CD8-positive, alpha-beta memory T cell (primary cell): ENCODE data around the gene HYOU1. TPM values are rescaled to one million over a fixed set of nuclear protein-coding genes. Genes with fewer than 3 reads are reported as not detected.
A peak's percentile ranks its signal among the peaks of the same experiment; 100 is the strongest.

ENCODE experiments used
- CTCF ChIA-PET: fragments of 350-600 bp; sonication (Branson Sonifier 250); formaldehyde crosslinking; loops from one replicate; lab custom pipeline; 2021; ENCODE audit warnings: antibody characterized with exemption; lab: Charles Lee
- POLR2A ChIA-PET: fragments of 350-600 bp; sonication (Branson Sonifier 250); formaldehyde crosslinking; loops from one replicate; lab custom pipeline; 2021; ENCODE audit warnings: antibody characterized with exemption; lab: Charles Lee
- DNase-seq, 5 donors: peaks; one replicate each; pipeline versions ENCODE4 v3.0.0 to v3.0.0-alpha.2; 2020 to 2022; ENCODE audit warnings: mixed read lengths in 1 of 5
- H3K27ac ChIP-seq: one replicate; pipeline ENCODE4 v1.7.0; 2013; ENCODE audit warnings: low read depth, mild to moderate bottlenecking, low read length, moderate library complexity
- H3K27me3 ChIP-seq: 2 replicates; pipeline ENCODE4 v1.7.0; 2013; ENCODE audit warnings: low read length, mild to moderate bottlenecking; ENCODE audit not compliant: insufficient read depth, poor library complexity, severe bottlenecking
- H3K36me3 ChIP-seq: 2 replicates; pipeline ENCODE4 v1.7.0; 2013; ENCODE audit warnings: mild to moderate bottlenecking, low read length, moderate library complexity; ENCODE audit not compliant: insufficient read depth
- H3K4me1 ChIP-seq: 2 replicates; pipeline ENCODE4 v1.7.0; 2013; ENCODE audit warnings: mild to moderate bottlenecking, low read length, moderate library complexity; ENCODE audit not compliant: insufficient read depth
- H3K4me3 ChIP-seq: 2 replicates; pipeline ENCODE4 v1.7.0; 2013; ENCODE audit warnings: mild to moderate bottlenecking, low read length
- H3K9me3 ChIP-seq: 2 replicates; pipeline ENCODE4 v1.7.0; 2013; ENCODE audit warnings: mild to moderate bottlenecking, low read length
- H3K27ac Mint-ChIP-seq, 8 donors: one replicate each; pipeline ENCODE4 v1.8.0; 2020 to 2021; ENCODE audit warnings: mixed read lengths in 8 of 8, mild to moderate bottlenecking in 6 of 8, inconsistent platforms in 3 of 8, moderate library complexity in 3 of 8
- H3K27me3 Mint-ChIP-seq, 2 donors: one replicate each; pipeline ENCODE4 v1.8.0; 2020 to 2021; ENCODE audit warnings: mixed read lengths in 2 of 2, mild to moderate bottlenecking in 1 of 2, moderate library complexity in 1 of 2
- H3K36me3 Mint-ChIP-seq, 3 donors: one replicate each; pipeline ENCODE4 v1.8.0; 2020 to 2021; ENCODE audit warnings: mixed read lengths in 3 of 3, inconsistent platforms in 1 of 3, mild to moderate bottlenecking in 1 of 3
- H3K4me1 Mint-ChIP-seq, 3 donors: one replicate each; pipeline ENCODE4 v1.8.0; 2020 to 2021; ENCODE audit warnings: mixed read lengths in 3 of 3, inconsistent platforms in 1 of 3, mild to moderate bottlenecking in 1 of 3
- H3K4me3 Mint-ChIP-seq, 7 donors: one replicate each; pipeline ENCODE4 v1.8.0; 2020 to 2021; ENCODE audit warnings: mixed read lengths in 7 of 7, mild to moderate bottlenecking in 6 of 7, moderate library complexity in 4 of 7, inconsistent platforms in 2 of 7
- H3K9me3 Mint-ChIP-seq, 5 donors: one replicate each; pipeline ENCODE4 v1.8.0; 2020 to 2022; ENCODE audit warnings: mixed read lengths in 5 of 5, mild to moderate bottlenecking in 3 of 5, moderate library complexity in 2 of 5, inconsistent platforms in 1 of 5
- polyA plus RNA-seq: library from polyadenylated mRNA; unstranded; fragments of 300-500 nt; fragmentation: Illumina TruSeq; gene quantifications from one replicate; pipeline ENCODE4 v1.2.3, GENCODE V29; 2021
- total RNA-seq, 2 experiments: library from RNA; stranded (reverse); gene quantifications; one replicate each; pipeline ENCODE4 v1.2.3, GENCODE V29; 2021

Gene HYOU1
- total and polyA plus RNA-seq, 3 experiments from 2014 or later: 33.4 to 181 (median 181) TPM

DNA sequence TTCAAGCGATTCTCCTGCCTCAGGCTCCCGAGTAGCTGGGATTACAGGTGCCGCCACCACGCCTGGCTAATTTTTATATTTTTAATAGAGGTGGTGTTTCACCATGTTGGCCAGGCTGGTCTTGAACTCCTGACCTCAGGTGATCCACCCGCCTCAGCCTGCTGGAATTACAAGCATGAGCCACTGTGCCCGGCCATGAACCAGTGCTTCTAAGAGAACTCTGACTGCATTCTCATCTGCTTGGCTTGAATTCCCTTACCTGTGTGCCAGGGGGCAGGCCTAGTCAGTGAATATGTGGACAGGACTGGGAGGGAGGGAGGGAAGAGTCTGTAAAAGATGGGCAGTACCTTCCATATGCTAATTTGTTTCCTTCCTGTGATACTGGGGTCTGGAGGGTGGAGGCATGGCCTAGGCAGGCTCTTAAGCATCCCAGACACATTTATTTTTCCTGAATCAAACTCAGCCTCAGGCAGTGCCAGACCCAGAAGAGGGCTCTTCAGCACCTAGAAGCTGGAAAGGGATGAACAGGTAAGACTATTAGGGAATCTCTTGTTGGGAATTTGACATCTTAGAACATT is 45.4 kb downstream of the HYOU1 start:
- Histone ChIP-seq H3K36me3 (peaks cover 62% of the 10 kb centered on the region), H3K27ac (no peak overlapping the region), H3K27me3 (no peaks in the 10 kb centered on the region), H3K4me1 (peaks cover 10% of the 10 kb centered on the region), H3K9me3 (no peaks in the 10 kb centered on the region), H3K4me3 (no peak overlapping the region)
- H3K4me1 Mint-ChIP-seq: peaks cover 7 to 26% (median 22%) of the 10 kb centered on the region in 3 donors
- no peaks in the 10 kb centered on the region for H3K27me3 Mint-ChIP-seq
- no peaks in the 10 kb centered on the region for H3K9me3 Mint-ChIP-seq
- ChIA-PET POLR2A (no interaction called here), CTCF (no interaction called here)
- peak overlapping the region in 4 of 8 donors; percentile 22 to 75 (median 56) for H3K27ac Mint-ChIP-seq
- H3K36me3 Mint-ChIP-seq: peaks cover 15 to 85% (median 22%) of the 10 kb centered on the region in 3 donors
- no peak for DNase-seq
- H3K4me3 Mint-ChIP-seq: no peak overlapping the region

- no peak for DNase-seq
- H3K4me1 ChIP-seq: no peaks in the 10 kb centered on the region
- Mint-ChIP-seq H3K27ac (peak overlapping the region in 1 of 8 donors; percentile 45), H3K9me3 (no peaks in the 10 kb centered on the region), H3K27me3 (no peaks in the 10 kb centered on the region), H3K36me3 (peaks cover 0 to 78% (median 23%) of the 10 kb centered on the region in 3 donors), H3K4me3 (no peak overlapping the region), H3K4me1 (peaks cover 0 to 9% (median 9%) of the 10 kb centered on the region in 3 donors)
- H3K36me3 ChIP-seq: peaks cover 29% of the 10 kb centered on the region
- H3K9me3 ChIP-seq: no peaks in the 10 kb centered on the region
- no peak overlapping the region for H3K27ac ChIP-seq
- H3K27me3 ChIP-seq: no peaks in the 10 kb centered on the region
- H3K4me3 ChIP-seq: no peak overlapping the region
- ChIA-PET CTCF (interaction anchor here (0.7 kb wide), 1 partner anchor 401 kb away, joined by 3 read pairs; no protein-coding TSS in a partner anchor), POLR2A (no interaction called here)
These were observed 50.3 kb downstream of the HYOU1 start for GRCh38 chr11:119006656-119007055.

GRCh38 chr11:119000906-119001305 is 56.1 kb downstream of the HYOU1 start:
- Mint-ChIP-seq H3K27me3 (peaks cover 0 to 3% of the 10 kb centered on the region in 2 donors), H3K4me1 (peaks cover 34 to 51% (median 37%) of the 10 kb centered on the region in 3 donors), H3K4me3 (peak overlapping the region in 2 of 7 donors; percentile 36 to 78), H3K36me3 (peaks cover 0 to 81% (median 14%) of the 10 kb centered on the region in 3 donors), H3K9me3 (no peaks in the 10 kb centered on the region), H3K27ac (peak overlapping the region in 3 of 8 donors; percentile 22 to 54 (median 42))
- peaks cover 20% of the 10 kb centered on the region for H3K4me1 ChIP-seq
- no peak overlapping the region for H3K27ac ChIP-seq
- ChIA-PET CTCF (no interaction called here), POLR2A (interaction anchor here (0.6 kb wide), 1 partner anchor 566 kb away, joined by 5 read pairs; no protein-coding TSS in a partner anchor)
- H3K36me3 ChIP-seq: peaks cover 19% of the 10 kb centered on the region
- H3K9me3 ChIP-seq: no peaks in the 10 kb centered on the region
- no peaks in the 10 kb centered on the region for H3K27me3 ChIP-seq
- no peak for DNase-seq
- H3K4me3 ChIP-seq: no peak overlapping the region

DNA sequence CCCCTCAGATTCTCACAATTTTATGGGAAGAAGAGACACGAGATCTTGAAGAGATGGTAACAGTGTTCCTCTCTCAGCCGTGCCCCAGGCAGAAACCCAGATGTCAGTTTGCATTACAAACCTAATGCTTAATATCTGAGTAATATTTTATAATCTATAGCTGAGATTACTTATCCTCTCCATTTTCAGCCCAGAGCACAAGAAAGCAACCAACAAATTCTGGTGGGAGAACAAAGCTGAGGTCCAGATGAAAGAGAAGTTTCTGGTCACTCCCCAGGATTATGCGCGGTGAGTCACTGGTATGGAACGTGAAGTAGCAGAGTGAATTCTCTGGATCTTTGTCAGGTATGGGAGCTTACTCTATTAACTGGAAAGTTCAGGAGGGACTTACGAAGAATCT is 58.2 kb downstream of the HYOU1 start:
- CTCF ChIA-PET: interaction anchor here (1.0 to 2.2 kb wide), 2 partner anchors 20 to 42 kb away, joined by 3 to 11 read pairs; partner anchors contain the start of genes RPS25 and TRAPPC4
- Histone ChIP-seq H3K9me3 (no peaks in the 10 kb centered on the region), H3K27ac (peak overlapping the region; percentile 84), H3K4me3 (peak overlapping the region; percentile 94), H3K27me3 (no peaks in the 10 kb centered on the region), H3K4me1 (peaks cover 20% of the 10 kb centered on the region), H3K36me3 (peaks cover 16% of the 10 kb centered on the region)
- POLR2A ChIA-PET: interaction anchor here (0.6 to 2.3 kb wide), 3 partner anchors 17 to 318 kb away, joined by 3 to 23 read pairs (median 5); partner anchors contain the start of genes RPS25 and TRAPPC4
- peaks cover 0 to 66% (median 12%) of the 10 kb centered on the region in 3 donors for H3K36me3 Mint-ChIP-seq
- no peaks in the 10 kb centered on the region for H3K9me3 Mint-ChIP-seq
- H3K27ac Mint-ChIP-seq: peak overlapping the region; percentile 79 to 100 (median 97)
- peaks cover 0 to 3% of the 10 kb centered on the region in 2 donors for H3K27me3 Mint-ChIP-seq
- DNase-seq: no peak
- peak overlapping the region; percentile 90 to 99 (median 94) for H3K4me3 Mint-ChIP-seq
- H3K4me1 Mint-ChIP-seq: peaks cover 34 to 50% (median 34%) of the 10 kb centered on the region in 3 donors

DNA sequence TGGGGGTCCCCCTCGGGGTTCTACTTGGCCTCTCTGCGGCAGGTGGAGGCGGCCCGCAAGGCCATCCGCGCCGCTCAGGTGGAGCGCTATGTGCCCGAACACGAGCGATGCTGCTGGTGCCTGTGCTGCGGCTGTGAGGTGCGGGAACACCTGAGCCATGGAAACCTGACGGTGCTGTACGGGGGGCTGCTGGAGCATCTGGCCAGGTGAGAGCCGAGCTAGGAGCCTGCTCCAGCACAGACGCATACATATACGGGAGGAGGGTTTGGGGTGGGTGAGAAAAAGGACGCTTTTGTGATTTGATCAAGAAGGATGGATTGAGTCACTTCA is 58.7 kb downstream of the HYOU1 start:
- POLR2A ChIA-PET: interaction anchor here (0.6 to 2.3 kb wide), 5 partner anchors 17 to 317 kb away, joined by 3 to 23 read pairs (median 5); partner anchors contain the start of genes RPS25 and TRAPPC4
- no peaks in the 10 kb centered on the region for H3K9me3 ChIP-seq
- DNase-seq: no peak
- peaks cover 16% of the 10 kb centered on the region for H3K36me3 ChIP-seq
- Mint-ChIP-seq H3K27me3 (peaks cover 0 to 3% of the 10 kb centered on the region in 2 donors), H3K36me3 (peaks cover 0 to 62% (median 12%) of the 10 kb centered on the region in 3 donors), H3K4me3 (peak overlapping the region; percentile 90 to 99 (median 94)), H3K27ac (peak overlapping the region; percentile 79 to 100 (median 97)), H3K9me3 (no peaks in the 10 kb centered on the region), H3K4me1 (peaks cover 33 to 49% (median 34%) of the 10 kb centered on the region in 3 donors)
- no peaks in the 10 kb centered on the region for H3K27me3 ChIP-seq
- CTCF ChIA-PET: interaction anchor here (0.6 to 2.2 kb wide), 8 partner anchors 17 to 309 kb away, joined by 3 to 11 read pairs (median 3); partner anchors contain the start of genes RPS25 and TRAPPC4
- peak overlapping the region; percentile 84 for H3K27ac ChIP-seq
- H3K4me3 ChIP-seq: peak overlapping the region; percentile 94
- peaks cover 20% of the 10 kb centered on the region for H3K4me1 ChIP-seq

- H3K36me3 ChIP-seq: peaks cover 12% of the 10 kb centered on the region
- H3K36me3 Mint-ChIP-seq: peaks cover 0 to 57% (median 8%) of the 10 kb centered on the region in 3 donors
- peaks cover 33 to 46% (median 34%) of the 10 kb centered on the region in 3 donors for H3K4me1 Mint-ChIP-seq
- peaks cover 0 to 3% of the 10 kb centered on the region in 2 donors for H3K27me3 Mint-ChIP-seq
- H3K9me3 Mint-ChIP-seq: no peaks in the 10 kb centered on the region
- peaks cover 20% of the 10 kb centered on the region for H3K4me1 ChIP-seq
- no peaks in the 10 kb centered on the region for H3K9me3 ChIP-seq
- H3K4me3 ChIP-seq: peak within 1 kb of the TSS; percentile 94
- H3K27me3 ChIP-seq: no peaks in the 10 kb centered on the region
- peak within 1 kb of the TSS; percentile 79 to 100 (median 97) for H3K27ac Mint-ChIP-seq
- H3K27ac ChIP-seq: peak within 1 kb of the TSS; percentile 84
- DNase-seq: peak; percentile 94 to 98 (median 94)
- H3K4me3 Mint-ChIP-seq: peak within 1 kb of the TSS; percentile 90 to 99 (median 94)
- ChIA-PET POLR2A (interaction anchor here (0.5 to 2.3 kb wide), 6 partner anchors 15 to 97 kb away, joined by 3 to 23 read pairs (median 6); partner anchors contain the start of genes RPS25 and TRAPPC4), CTCF (interaction anchor here (0.6 to 2.5 kb wide), 11 partner anchors 18 to 390 kb away, joined by 3 to 11 read pairs (median 3); partner anchors contain the start of genes CBL, PHLDB1, RPS25 and TRAPPC4)
These were observed 59.2 kb downstream of the HYOU1 start, which contains the start of gene CENATAC for GRCh38 chr11:118997627-118998387. Gene CENATAC (plus strand): TSS chr11:118998138. CDS start chr11:118998198, 60 bp downstream.

DNA sequence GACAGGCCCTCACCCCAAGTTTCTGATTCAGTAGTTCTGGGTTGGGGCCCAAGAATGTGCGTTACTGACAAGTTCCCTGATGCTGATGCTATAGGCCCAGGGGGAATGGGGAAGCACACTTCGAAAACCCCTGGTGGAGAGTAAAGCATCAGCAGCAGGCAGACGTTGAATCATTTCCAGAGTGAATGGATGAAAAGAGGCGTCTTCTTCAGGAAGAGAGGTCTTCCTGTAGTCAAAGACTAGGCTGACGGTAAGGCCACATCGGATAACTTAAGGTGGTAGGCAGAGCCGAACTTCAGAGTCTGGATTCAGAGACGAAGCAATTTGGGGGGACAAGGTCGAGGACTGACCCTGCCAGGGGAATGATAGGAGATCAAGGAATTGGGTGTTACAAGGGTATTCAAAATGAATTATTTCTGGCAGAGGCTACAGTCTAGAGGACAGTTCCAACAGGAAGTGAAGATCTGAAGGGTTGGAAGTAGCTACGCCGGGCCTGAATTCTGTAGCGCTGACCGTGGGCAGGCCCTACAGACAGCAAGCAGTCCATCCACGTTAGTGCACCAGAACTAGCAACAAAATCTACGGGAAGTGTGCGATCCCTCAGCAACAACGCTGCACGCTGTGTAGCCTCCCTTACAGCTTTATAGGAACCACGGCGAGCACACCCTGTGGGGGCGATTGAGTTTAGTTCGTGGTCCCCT is 59.9 kb downstream of the HYOU1 start:
- peak overlapping the region; percentile 94 for H3K4me3 ChIP-seq

More for the DNA sequence above, 59.9 kb downstream of the HYOU1 start:
- Histone ChIP-seq H3K36me3 (peaks cover 11% of the 10 kb centered on the region), H3K9me3 (no peaks in the 10 kb centered on the region), H3K27ac (peak overlapping the region; percentile 84), H3K4me1 (peaks cover 20% of the 10 kb centered on the region), H3K27me3 (no peaks in the 10 kb centered on the region)
- H3K27ac Mint-ChIP-seq: peak overlapping the region; percentile 79 to 100 (median 97)
- H3K9me3 Mint-ChIP-seq: no peaks in the 10 kb centered on the region
- peaks cover 0 to 3% of the 10 kb centered on the region in 2 donors for H3K27me3 Mint-ChIP-seq
- POLR2A ChIA-PET: interaction anchor here (0.5 to 2.3 kb wide), 7 partner anchors 14 to 98 kb away, joined by 3 to 23 read pairs (median 5); partner anchors contain the start of genes RPS25 and TRAPPC4
- DNase-seq: peak in 4 of 5 donors; percentile 12 to 35 (median 16)
- peak overlapping the region; percentile 90 to 99 (median 94) for H3K4me3 Mint-ChIP-seq
- H3K4me1 Mint-ChIP-seq: peaks cover 33 to 46% (median 34%) of the 10 kb centered on the region in 3 donors
- CTCF ChIA-PET: interaction anchor here (0.9 to 2.5 kb wide), 9 partner anchors 19 to 389 kb away, joined by 3 to 11 read pairs (median 3); partner anchors contain the start of genes CBL, PHLDB1, RPS25 and TRAPPC4
- peaks cover 0 to 50% (median 6%) of the 10 kb centered on the region in 3 donors for H3K36me3 Mint-ChIP-seq
